Peyer's patch (tissue), 4 donors: ENCODE measurements around the gene PHC3.

Source experiments
- CTCF ChIP-seq, 6 experiments: fragments of 450-650 bp in 4 of 6; fragments of 200-600 bp in 2 of 6; sonication (generic) in 1 of 6; IDR thresholded peaks; one replicate each; pipeline ENCODE4 v1.5.1; 2017 to 2019; ENCODE audit warnings: antibody characterized with exemption in 6 of 6, mild to moderate bottlenecking in 3 of 6, moderate library complexity in 1 of 6
- POLR2A ChIP-seq, 2 donors: fragments of 450-650 bp; IDR thresholded peaks; one replicate each; pipeline ENCODE4 v1.5.1; 2017; ENCODE audit warnings: antibody characterized with exemption in 2 of 2, mild to moderate bottlenecking in 2 of 2, moderate library complexity in 2 of 2

- TF ChIP-seq CTCF (IDR thresholded peaks at IDR 0.05) (no peak), POLR2A (IDR thresholded peaks at IDR 0.05) (no peak)
Observed at GRCh38 chr3:170079536-170080165, 101.9 kb downstream of the PHC3 start.
